Mucosa of stomach (tissue), 1 donor: Measurements from ENCODE around the gene CDKN1C.

ENCODE experiments used
- H3K27me3 ChIP-seq: one replicate; pipeline ENCODE4 v1.7.0; 2013; ENCODE audit warnings: mild to moderate bottlenecking, low read length; ENCODE audit not compliant: control insufficient read depth, insufficient read depth
- H3K36me3 ChIP-seq: one replicate; pipeline ENCODE4 v1.7.0; 2013; ENCODE audit warnings: low read length; ENCODE audit not compliant: control insufficient read depth, insufficient read depth
- H3K4me1 ChIP-seq: one replicate; pipeline ENCODE4 v1.7.0; 2013; ENCODE audit warnings: mild to moderate bottlenecking, low read length; ENCODE audit not compliant: control insufficient read depth, insufficient read depth
- H3K4me3 ChIP-seq: one replicate; pipeline ENCODE4 v1.7.0; 2013; ENCODE audit warnings: low read length
- H3K9ac ChIP-seq: one replicate; pipeline ENCODE4 v1.7.0; 2013; ENCODE audit warnings: mild to moderate bottlenecking, low read length, moderate library complexity
- H3K9me3 ChIP-seq: one replicate; pipeline ENCODE4 v1.7.0; 2013; ENCODE audit warnings: mild to moderate bottlenecking, low read length, moderate library complexity; ENCODE audit not compliant: control insufficient read depth
- donor health status: Pancreatic carcinoma.

The CDKN1C gene

DNA sequence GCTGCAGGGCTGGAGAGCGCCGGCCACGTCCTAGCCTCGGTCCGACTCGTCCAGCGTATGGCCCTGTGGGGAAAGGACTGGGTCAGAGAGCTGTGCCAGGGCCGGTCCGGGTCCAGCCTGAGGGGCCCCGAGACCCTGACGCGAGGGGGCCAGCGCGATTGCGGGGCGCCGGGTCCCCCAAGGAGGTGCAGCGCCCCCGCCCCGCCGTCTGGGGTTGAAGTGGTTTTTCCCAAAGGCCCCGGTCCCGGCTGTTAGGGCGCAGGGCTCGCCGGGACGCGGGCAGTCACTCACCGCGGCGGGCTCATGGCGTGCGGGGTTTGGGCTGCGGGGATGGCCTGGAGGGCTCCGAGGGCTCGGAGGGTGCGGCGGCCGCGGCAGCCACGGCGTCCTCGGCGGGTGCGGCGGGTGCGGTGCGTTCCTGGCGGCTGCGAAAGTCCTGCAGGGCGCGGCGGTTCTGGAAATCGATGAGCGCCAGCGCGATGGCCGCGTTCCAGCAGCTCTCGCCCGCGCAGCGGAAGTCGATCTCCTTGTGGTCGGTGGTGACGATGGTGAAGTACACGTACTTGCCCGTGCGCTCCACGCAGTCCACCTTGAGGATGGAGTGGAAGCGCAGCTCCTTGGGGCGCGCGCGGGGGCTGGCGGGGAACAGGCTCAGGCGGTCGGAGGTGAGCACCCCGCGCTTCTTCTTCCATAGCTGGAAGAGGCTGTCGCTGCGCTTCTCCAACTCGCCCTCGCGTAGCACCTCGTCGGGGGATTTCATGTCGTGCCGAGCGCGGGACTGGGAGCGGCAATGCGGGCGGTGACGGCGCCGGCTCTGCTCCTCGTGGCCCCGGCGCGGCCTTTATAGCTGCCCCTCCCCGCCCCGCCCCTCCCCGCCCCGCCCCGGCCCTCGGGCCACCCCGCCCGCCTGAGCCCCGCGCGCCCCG lies 43.3 kb upstream of the CDKN1C start, which contains the start of gene PHLDA2:
TSS of gene PHLDA2 (minus strand) at position 816 of the 926 bp plus-strand sequence. CDS start at position 760, 56 bp downstream.
- H3K27me3 ChIP-seq: no peaks in the 10 kb centered on the region
- peaks cover 56% of the 10 kb centered on the region for H3K4me1 ChIP-seq
- H3K9ac ChIP-seq: peak within 1 kb of the TSS; percentile 92
- no peaks in the 10 kb centered on the region for H3K9me3 ChIP-seq
- peak within 1 kb of the TSS; percentile 60 for H3K4me3 ChIP-seq
- H3K36me3 ChIP-seq: no peaks in the 10 kb centered on the region

DNA sequence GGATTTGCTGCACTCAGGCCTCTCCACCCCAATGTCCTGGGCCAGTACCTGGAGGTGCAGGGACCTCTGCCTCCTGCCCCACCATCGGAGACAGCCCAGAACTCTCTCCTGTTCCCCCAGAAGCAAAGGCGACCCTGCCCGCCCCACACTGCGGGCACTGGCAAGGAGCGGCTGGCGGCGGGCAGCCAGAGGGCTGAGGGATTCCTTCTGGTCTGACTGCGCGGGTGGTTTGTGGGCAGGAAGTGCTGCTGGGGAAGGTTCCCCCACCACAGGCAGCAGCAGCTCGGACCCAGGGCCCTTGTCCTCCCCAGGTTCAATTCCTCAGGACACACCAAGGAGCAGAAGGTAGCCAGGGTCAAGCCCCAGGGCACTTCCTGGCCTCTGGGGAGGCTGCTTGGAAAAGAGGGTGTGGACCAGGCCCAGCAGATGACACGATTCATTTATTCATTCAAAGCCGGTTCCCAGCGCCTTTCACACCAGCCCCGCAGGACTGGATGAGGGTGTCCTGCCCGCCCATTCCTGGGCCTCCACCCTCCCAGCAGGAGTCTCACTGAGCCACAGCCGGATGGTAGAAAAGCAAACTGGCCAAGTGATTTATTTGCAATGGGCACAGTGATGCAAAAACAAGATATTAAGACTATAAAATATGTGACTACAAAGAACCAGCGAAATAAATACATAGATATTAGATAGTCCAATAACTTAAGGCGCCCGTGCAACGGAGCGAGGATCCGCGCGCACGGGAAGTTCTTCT lies 42.5 kb upstream of the CDKN1C start:
- no peaks in the 10 kb centered on the region for H3K27me3 ChIP-seq
- peak overlapping the region; percentile 61 for H3K9ac ChIP-seq
- no peaks in the 10 kb centered on the region for H3K9me3 ChIP-seq
- peaks cover 50% of the 10 kb centered on the region for H3K4me1 ChIP-seq
- H3K4me3 ChIP-seq: peak overlapping the region; percentile 60
- H3K36me3 ChIP-seq: no peaks in the 10 kb centered on the region

DNA sequence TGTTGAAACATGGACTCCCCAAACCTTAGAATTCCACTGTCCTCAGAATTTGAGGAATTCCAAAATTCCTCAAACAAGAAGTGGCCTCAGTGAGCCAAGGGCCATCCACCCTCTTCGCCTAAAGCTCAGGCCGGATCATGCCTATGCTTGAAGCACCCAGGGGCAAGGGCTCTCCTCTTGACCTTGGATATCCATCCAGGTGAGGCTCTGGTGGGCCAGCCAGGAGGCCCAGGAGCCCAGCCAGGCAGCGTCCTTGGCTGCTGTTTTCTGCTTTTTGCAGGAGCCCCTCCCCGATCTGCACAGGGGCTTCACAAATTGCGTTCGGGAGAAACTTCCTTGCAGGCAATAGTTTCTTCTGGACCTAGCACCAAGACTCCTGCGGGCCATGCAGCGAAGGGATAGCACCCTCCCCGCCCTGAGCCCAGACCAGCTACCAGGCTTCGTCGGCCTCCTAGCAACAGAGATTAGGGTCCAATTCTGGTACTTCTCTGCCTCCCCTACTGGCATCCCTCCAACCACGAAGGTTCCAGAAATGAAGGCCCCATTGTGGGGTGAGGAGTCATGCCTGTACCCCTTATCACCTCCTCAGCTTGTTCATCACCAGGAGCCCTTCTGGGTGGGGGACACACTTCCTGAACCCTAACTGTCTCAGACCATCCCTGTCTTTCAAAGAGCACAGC lies 41.7 kb upstream of the CDKN1C start:
- H3K9me3 ChIP-seq: no peaks in the 10 kb centered on the region
- peak overlapping the region; percentile 61 for H3K9ac ChIP-seq
- peak overlapping the region; percentile 60 for H3K4me3 ChIP-seq
- peaks cover 43% of the 10 kb centered on the region for H3K4me1 ChIP-seq
- H3K27me3 ChIP-seq: no peaks in the 10 kb centered on the region
- H3K36me3 ChIP-seq: no peaks in the 10 kb centered on the region

DNA sequence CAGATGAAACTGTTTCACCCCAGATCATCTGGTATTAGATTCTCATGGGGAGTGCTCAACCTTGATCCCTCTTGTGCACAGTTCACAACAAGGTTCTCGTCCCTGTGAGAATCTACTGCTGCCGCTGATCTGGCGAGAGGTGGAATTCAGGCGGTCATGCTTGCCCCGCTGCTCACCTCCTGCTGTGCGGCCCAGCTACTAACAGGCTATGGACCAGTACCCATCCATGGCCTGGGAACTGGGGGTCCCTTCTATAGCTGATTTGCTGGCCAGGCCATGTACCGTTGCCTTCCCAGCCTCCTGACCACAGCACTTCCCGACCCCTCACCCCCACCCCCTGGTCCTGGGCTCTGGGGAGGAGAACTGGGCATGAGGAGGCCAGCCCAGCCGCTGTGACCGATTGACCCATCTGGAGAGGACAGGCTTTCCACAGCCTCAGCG lies 41.1 kb upstream of the CDKN1C start:
- Histone ChIP-seq H3K9ac (no peak overlapping the region), H3K27me3 (no peaks in the 10 kb centered on the region), H3K4me1 (peaks cover 41% of the 10 kb centered on the region), H3K9me3 (no peaks in the 10 kb centered on the region), H3K36me3 (no peaks in the 10 kb centered on the region), H3K4me3 (no peak overlapping the region)

DNA sequence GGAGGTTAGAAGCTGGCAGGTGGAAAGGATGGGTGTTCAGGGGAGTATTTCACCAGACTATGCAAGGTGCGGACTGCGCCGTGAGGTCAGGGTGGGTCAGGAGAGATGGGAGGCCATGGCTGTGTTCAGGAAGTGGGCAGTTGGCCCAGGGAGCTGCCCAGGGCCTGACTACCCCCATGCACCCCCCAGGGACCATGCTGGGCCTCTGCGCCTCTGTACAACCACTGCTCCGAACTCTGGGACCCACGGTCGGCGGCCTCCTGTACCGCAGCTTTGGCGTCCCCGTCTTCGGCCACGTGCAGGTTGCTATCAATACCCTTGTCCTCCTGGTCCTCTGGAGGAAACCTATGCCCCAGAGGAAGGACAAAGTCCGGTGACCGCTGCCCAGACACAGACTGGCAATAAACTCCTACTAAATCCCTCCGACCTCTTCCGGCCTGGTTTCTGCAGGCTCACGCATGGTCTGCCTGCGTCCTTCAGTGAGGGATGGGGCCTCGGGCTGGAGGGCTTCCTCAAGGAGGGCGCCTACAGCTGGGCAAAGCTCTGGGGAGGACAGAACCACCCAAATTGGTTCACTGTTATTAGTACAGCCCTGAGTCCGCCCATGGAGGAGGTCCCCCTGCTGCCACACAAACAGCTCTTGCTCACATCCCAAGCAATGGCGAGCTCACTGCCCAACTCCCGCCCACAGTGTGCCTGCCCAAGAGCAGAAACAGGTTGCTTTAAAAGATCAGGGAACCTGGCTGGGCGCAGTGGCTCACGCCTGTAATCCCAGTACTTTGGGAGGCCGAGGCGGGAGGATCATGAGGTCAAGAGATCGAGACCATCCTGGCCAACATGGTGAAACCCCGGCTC lies 39.5 kb upstream of the CDKN1C start:
- no peaks in the 10 kb centered on the region for H3K9me3 ChIP-seq
- no peak overlapping the region for H3K4me3 ChIP-seq
- H3K4me1 ChIP-seq: peaks cover 36% of the 10 kb centered on the region
- H3K9ac ChIP-seq: no peak overlapping the region
- H3K36me3 ChIP-seq: no peaks in the 10 kb centered on the region
- no peaks in the 10 kb centered on the region for H3K27me3 ChIP-seq

DNA sequence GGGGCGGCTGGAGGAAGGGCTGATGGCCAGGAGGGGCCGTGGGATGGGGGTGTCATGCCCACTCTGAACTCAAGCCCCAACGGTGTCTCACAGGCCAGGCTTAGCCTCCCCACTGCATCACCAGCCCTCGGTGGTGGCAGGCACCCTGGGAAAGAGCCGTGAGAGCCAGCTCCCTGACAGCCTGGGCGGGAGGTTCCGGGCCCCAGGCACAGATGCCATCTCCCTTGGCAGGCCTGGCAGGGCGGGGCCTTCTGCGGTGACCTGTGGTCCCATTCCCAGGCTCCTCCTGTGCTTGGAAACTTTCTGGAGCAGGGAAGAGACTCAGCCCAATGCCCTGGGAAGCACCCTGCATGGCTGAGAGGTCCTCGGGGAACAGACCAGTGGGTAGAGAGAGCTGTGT lies 38.8 kb upstream of the CDKN1C start:
- H3K27me3 ChIP-seq: no peaks in the 10 kb centered on the region
- H3K36me3 ChIP-seq: no peaks in the 10 kb centered on the region
- no peak overlapping the region for H3K4me3 ChIP-seq
- peaks cover 36% of the 10 kb centered on the region for H3K4me1 ChIP-seq
- no peaks in the 10 kb centered on the region for H3K9me3 ChIP-seq
- no peak overlapping the region for H3K9ac ChIP-seq

DNA sequence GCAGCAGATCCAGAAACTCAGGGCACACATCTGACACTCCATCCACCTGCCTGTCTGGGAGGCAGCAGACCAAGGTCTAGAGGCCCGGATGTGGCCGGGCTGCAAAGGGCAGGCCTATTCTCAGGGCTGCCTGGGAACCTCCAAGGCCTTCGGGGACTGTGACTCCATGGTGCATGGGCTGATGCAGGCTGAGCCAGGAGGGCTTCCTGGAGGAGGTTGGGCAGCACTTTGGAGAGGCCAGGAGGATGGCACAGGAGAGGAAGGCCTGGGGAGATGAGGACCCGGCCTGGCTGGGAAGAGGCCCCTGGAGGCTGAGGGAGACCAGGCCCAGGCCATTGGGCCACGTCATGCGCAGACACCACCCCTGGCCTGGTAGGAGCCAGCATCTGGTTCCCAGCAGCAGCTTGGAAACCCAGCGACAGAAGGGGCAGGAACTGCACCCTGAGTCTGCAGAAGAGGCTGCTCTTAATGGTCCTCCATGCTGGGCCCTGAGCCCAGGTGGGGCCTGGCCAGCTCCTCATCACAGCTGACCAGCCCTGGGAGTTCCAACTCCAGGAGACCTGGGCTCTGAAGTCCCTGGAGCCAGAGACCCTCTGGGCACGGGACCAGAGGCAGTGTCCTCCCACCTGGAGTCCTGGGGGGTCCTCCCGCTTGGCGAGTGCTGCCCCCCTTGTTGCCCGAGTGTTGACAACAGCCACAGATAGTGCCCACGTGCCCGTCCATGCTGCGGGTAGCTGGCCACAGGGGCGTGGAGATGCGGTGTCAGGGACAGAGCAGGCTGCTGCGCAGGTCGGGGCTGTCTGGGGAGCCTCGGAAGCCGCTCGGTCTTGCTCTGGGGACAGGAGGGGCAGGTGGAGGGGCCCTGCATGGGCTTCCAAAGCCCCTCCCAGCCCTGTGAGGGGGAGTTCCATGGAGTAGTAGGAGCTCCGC lies 38.1 kb upstream of the CDKN1C start:
- H3K9me3 ChIP-seq: no peaks in the 10 kb centered on the region
- H3K9ac ChIP-seq: no peak overlapping the region
- no peaks in the 10 kb centered on the region for H3K27me3 ChIP-seq
- H3K4me3 ChIP-seq: no peak overlapping the region
- no peaks in the 10 kb centered on the region for H3K36me3 ChIP-seq
- peaks cover 36% of the 10 kb centered on the region for H3K4me1 ChIP-seq

DNA sequence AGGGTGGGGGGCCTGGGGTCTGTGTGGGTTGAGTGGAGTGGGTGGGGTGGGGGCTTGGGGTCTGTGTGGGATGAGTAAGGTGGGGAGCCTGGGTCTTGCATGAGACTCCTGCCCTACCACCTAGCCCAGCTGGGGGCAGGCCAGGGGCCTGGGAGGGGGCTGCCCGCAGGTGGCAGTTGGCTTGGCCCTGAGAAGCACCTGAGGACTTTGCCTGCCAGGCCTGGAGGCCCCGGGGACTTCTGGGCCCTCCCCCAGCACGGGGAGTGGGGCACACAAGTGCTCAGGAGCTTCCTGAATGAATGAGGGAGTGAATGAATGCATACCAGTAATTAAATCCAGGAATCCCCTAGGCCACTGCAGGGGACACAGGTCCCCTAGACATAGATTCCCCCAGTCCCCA lies 37.1 kb upstream of the CDKN1C start:
- no peaks in the 10 kb centered on the region for H3K36me3 ChIP-seq
- H3K27me3 ChIP-seq: no peaks in the 10 kb centered on the region
- H3K9ac ChIP-seq: no peak overlapping the region
- H3K4me3 ChIP-seq: no peak overlapping the region
- peaks cover 30% of the 10 kb centered on the region for H3K4me1 ChIP-seq
- H3K9me3 ChIP-seq: no peaks in the 10 kb centered on the region

DNA sequence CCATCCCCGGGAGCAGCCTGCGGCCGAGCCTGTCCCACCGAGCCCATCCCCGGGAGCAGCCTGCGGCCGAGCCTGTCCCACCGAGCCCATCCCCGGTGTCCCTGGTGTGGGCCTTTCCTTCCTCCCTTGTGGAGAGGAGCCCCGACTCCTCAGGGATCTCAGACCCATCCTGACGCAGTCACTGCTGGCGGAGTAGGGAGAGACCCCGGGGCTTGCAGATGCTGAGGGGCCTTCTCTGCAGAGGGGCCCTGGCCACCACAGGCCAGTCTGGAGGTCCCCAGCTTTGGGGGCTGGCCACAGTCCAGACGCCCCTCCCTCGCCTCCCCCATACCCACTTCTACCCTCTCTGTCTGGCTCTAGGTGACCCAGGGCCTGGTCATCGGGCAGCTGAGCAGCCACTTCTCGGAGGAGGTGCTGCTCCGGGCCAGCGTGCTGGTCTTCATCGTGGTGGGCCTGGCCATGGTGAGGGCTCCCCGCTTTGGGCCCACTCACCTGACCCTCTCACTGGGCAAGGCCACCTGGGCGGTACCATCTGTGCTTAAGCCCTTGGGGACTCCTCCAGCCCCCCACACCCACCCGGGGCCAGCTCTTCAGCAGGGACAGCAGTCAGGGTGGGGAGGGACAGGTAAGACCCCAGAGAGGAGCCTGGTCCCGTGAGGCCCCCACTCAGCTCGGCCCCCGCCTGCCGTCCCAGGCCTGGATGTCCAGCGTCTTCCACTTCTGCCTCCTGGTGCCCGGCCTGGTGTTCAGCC lies 36.3 kb upstream of the CDKN1C start:
- Histone ChIP-seq H3K4me3 (no peak overlapping the region), H3K9me3 (no peaks in the 10 kb centered on the region), H3K9ac (no peak overlapping the region), H3K27me3 (no peaks in the 10 kb centered on the region), H3K36me3 (no peaks in the 10 kb centered on the region), H3K4me1 (peaks cover 23% of the 10 kb centered on the region)

DNA sequence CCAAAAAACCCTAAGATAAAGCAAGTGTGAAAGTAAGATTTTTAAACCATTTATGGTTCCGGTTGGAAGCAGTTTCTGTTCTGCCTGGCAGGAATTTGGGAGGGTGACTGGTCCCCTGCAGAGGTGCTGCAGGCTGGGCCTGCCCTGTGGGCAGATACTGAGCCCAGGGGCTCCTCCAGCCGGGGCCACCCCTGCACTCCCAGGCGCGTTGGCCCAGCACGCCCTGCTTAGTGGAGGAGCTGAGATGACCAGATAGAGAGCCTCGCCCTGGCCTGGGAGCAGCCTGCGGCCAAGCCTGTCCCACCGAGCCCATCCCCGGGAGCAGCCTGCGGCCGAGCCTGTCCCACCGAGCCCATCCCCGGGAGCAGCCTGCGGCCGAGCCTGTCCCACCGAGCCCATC lies 35.7 kb upstream of the CDKN1C start:
- Histone ChIP-seq H3K36me3 (no peaks in the 10 kb centered on the region), H3K27me3 (no peaks in the 10 kb centered on the region), H3K4me1 (peaks cover 17% of the 10 kb centered on the region), H3K9me3 (no peaks in the 10 kb centered on the region), H3K9ac (no peak overlapping the region), H3K4me3 (no peak overlapping the region)
